H9 (cell line): ENCODE data around the gene ZNRF2. TPM values are rescaled to one million over a fixed set of nuclear protein-coding genes. Genes with fewer than 3 reads are reported as not detected.

Source experiments
- DNase-seq: peaks from one replicate; pipeline ENCODE4 v3.0.0-alpha.2; 2017
- H2AFZ ChIP-seq: one replicate; pipeline ENCODE4 v1.6.1; 2013; ENCODE audit warnings: mild to moderate bottlenecking, low read length, control low read depth, moderate library complexity
- H2AK5ac ChIP-seq: 2 replicates; pipeline ENCODE4 v1.6.1; 2013; ENCODE audit warnings: low read length, control low read depth, mixed read lengths; ENCODE audit not compliant: insufficient read length
- H2BK120ac ChIP-seq: one replicate; pipeline ENCODE4 v1.6.1; 2013; ENCODE audit warnings: low read depth, mild to moderate bottlenecking, low read length, control low read depth, inconsistent platforms; ENCODE audit not compliant: poor library complexity, severe bottlenecking
- H2BK12ac ChIP-seq: 2 replicates; pipeline ENCODE4 v1.6.1; 2013; ENCODE audit warnings: low read length, control low read depth, mixed read lengths, low read depth; ENCODE audit not compliant: insufficient read length
- H2BK15ac ChIP-seq: 2 replicates; pipeline ENCODE4 v1.6.1; 2013; ENCODE audit warnings: low read depth, low read length, control low read depth
- H2BK20ac ChIP-seq: one replicate; pipeline ENCODE4 v1.6.1; 2013; ENCODE audit warnings: low read depth, mild to moderate bottlenecking, low read length, control low read depth, inconsistent platforms; ENCODE audit not compliant: poor library complexity, severe bottlenecking
- H2BK5ac ChIP-seq: 2 replicates; pipeline ENCODE4 v1.6.1; 2013; ENCODE audit warnings: low read length, control low read depth, mixed read lengths; ENCODE audit not compliant: insufficient read length
- H3K14ac ChIP-seq: 2 replicates; pipeline ENCODE4 v1.6.1; 2013; ENCODE audit warnings: low read length, control low read depth; ENCODE audit not compliant: insufficient read depth
- H3K18ac ChIP-seq: 2 replicates; pipeline ENCODE4 v1.6.1; 2013; ENCODE audit warnings: low read depth, mild to moderate bottlenecking, mixed read lengths, low read length, control low read depth; ENCODE audit not compliant: insufficient read length
- H3K23ac ChIP-seq: 2 replicates; pipeline ENCODE4 v1.6.1; 2013; ENCODE audit warnings: low read length, control low read depth, mixed read lengths, low read depth; ENCODE audit not compliant: insufficient read length
- H3K23me2 ChIP-seq: 2 replicates; pipeline ENCODE4 v1.6.1; 2013; ENCODE audit warnings: low read depth, mild to moderate bottlenecking, mixed read lengths, low read length, control low read depth; ENCODE audit not compliant: insufficient read length, poor library complexity, severe bottlenecking
- H3K27ac ChIP-seq: 2 replicates; pipeline ENCODE4 v1.5.1; 2013; ENCODE audit warnings: low read length, control low read depth, mixed read lengths, low read depth; ENCODE audit not compliant: insufficient read length
- H3K27me3 ChIP-seq: 2 replicates; pipeline ENCODE4 v1.6.1; 2013; ENCODE audit warnings: low read length, control low read depth, inconsistent platforms; ENCODE audit not compliant: insufficient read depth
- H3K4ac ChIP-seq: 2 replicates; pipeline ENCODE4 v1.6.1; 2013; ENCODE audit warnings: low read depth, mild to moderate bottlenecking, control low read depth, inconsistent platforms, low read length, moderate library complexity
- H3K4me1 ChIP-seq: 2 replicates; pipeline ENCODE4 v1.6.1; 2013; ENCODE audit warnings: low read length, control low read depth, inconsistent platforms; ENCODE audit not compliant: insufficient read depth
- H3K4me2 ChIP-seq: 2 replicates; pipeline ENCODE4 v1.6.1; 2013; ENCODE audit warnings: low read length, control low read depth, mixed read lengths; ENCODE audit not compliant: insufficient read length, insufficient read depth
- H3K56ac ChIP-seq: 2 replicates; pipeline ENCODE4 v1.6.1; 2013; ENCODE audit warnings: low read depth, mild to moderate bottlenecking, mixed read lengths, low read length, control low read depth; ENCODE audit not compliant: insufficient read length
- H3K79me1 ChIP-seq: 2 replicates; pipeline ENCODE4 v1.6.1; 2013; ENCODE audit warnings: low read depth, mild to moderate bottlenecking, moderate library complexity, low read length, control low read depth, inconsistent platforms; ENCODE audit not compliant: insufficient read depth, poor library complexity, severe bottlenecking
- H3K79me2 ChIP-seq: 2 replicates; pipeline ENCODE4 v1.6.1; 2013; ENCODE audit warnings: low read length, control low read depth, inconsistent platforms; ENCODE audit not compliant: insufficient read depth
- H3K9ac ChIP-seq: 2 replicates; pipeline ENCODE4 v1.6.1; 2013; ENCODE audit warnings: low read length, control low read depth, mixed read lengths; ENCODE audit not compliant: insufficient read length; ENCODE audit errors: extremely low read depth
- H3K9me3 ChIP-seq: one replicate; pipeline ENCODE4 v1.6.1; 2013; ENCODE audit warnings: low read depth, low read length, inconsistent platforms; ENCODE audit not compliant: control insufficient read depth
- H3T11ph ChIP-seq: one replicate; pipeline ENCODE4 v1.6.1; 2013; ENCODE audit warnings: mild to moderate bottlenecking, low read length, control low read depth, inconsistent platforms
- H4K20me1 ChIP-seq: one replicate; pipeline ENCODE4 v1.6.1; 2013; ENCODE audit not compliant: control insufficient read depth, insufficient read length, insufficient read depth
- H4K5ac ChIP-seq: 2 replicates; pipeline ENCODE4 v1.6.1; 2013; ENCODE audit warnings: low read depth, mild to moderate bottlenecking, mixed read lengths, low read length, control low read depth; ENCODE audit not compliant: insufficient read length
- H4K8ac ChIP-seq: replicated peaks from 2 replicates; pipeline ENCODE4 v1.6.1; 2013; ENCODE audit warnings: low read length, control low read depth, mixed read lengths, low read depth; ENCODE audit not compliant: insufficient read length
- H4K91ac ChIP-seq: 2 replicates; pipeline ENCODE4 v1.6.1; 2013; ENCODE audit warnings: low read depth, mild to moderate bottlenecking, moderate library complexity, mixed read lengths, low read length, control low read depth; ENCODE audit not compliant: insufficient read length
- H3K27ac Mint-ChIP-seq, 3 experiments: 2 replicates in 2 of 3; 3 replicates in 1 of 3; pipeline ENCODE4 v1.8.0; 2020 to 2021; ENCODE audit warnings: mixed read lengths in 3 of 3, mild to moderate bottlenecking in 1 of 3, moderate library complexity in 1 of 3
- H3K27me3 Mint-ChIP-seq: 2 replicates; pipeline ENCODE4 v1.8.0; 2021; ENCODE audit warnings: low read depth, mild to moderate bottlenecking, moderate library complexity, mixed read lengths
- H3K36me3 Mint-ChIP-seq, 3 experiments: 2 replicates in 2 of 3; 3 replicates in 1 of 3; pipeline ENCODE4 v1.8.0; 2020 to 2021; ENCODE audit warnings: low read depth in 3 of 3, mixed read lengths in 3 of 3; ENCODE audit not compliant: insufficient read depth in 1 of 3
- H3K4me1 Mint-ChIP-seq, 2 experiments: 2 replicates each; pipeline ENCODE4 v1.8.0; 2020; ENCODE audit warnings: mixed read lengths in 2 of 2
- H3K4me3 Mint-ChIP-seq, 2 experiments: 2 replicates in 1 of 2; 3 replicates in 1 of 2; pipeline ENCODE4 v1.8.0; 2020 to 2021; ENCODE audit warnings: mild to moderate bottlenecking in 2 of 2, mixed read lengths in 2 of 2, moderate library complexity in 1 of 2
- H3K9me3 Mint-ChIP-seq, 2 experiments: 2 replicates in 1 of 2; 3 replicates in 1 of 2; pipeline ENCODE4 v1.8.0; 2020; ENCODE audit warnings: mild to moderate bottlenecking in 2 of 2, mixed read lengths in 2 of 2, moderate library complexity in 1 of 2
- CTCF ChIP-seq: fragments of 200-600 bp; sonication (generic); conservative IDR thresholded peaks from 3 replicates; pipeline ENCODE4 v1.8.0; 2021; ENCODE audit warnings: antibody characterized with exemption, mild to moderate bottlenecking
- WGBS: extraction: QIAGEN DNeasy Blood & Tissue Kit; methylation state at CpG from one replicate; pipeline ENCODE4 v1.1.7; 2013; ENCODE audit warnings: missing lambda C conversion rate, low lambda C conversion rate, mixed read lengths; ENCODE audit not compliant: insufficient read length; ENCODE audit errors: extremely low coverage; 5-methylcytosine and 5-hydroxymethylcytosine counted together
- total RNA-seq: library from RNA; stranded (reverse); gene quantifications from 2 replicates; pipeline ENCODE4 v1.2.1, GENCODE V29; 2021

The ZNRF2 gene
- total RNA-seq, 1 experiment from 2014 or later, result 16.5 TPM

- no peaks in the 10 kb centered on the region for H3K36me3 Mint-ChIP-seq
Measured at GRCh38 chr7:30260246-30260768, 24.1 kb upstream of the ZNRF2 start.

More at GRCh38 chr7:30260246-30260768, 24.1 kb upstream of the ZNRF2 start:
- no peaks in the 10 kb centered on the region for H3K79me2 ChIP-seq
- H4K91ac ChIP-seq, result no peak overlapping the region
- H2BK20ac ChIP-seq, result no peak overlapping the region
- H2AFZ ChIP-seq, result no peak overlapping the region
- no peak overlapping the region for H4K5ac ChIP-seq
- no peaks in the 10 kb centered on the region for H3K79me1 ChIP-seq
- no peak for DNase-seq
- no peak overlapping the region for H4K8ac ChIP-seq
- H2BK5ac ChIP-seq, result no peak overlapping the region
- H3K14ac ChIP-seq, result no peak overlapping the region
- H3T11ph ChIP-seq, result no peak overlapping the region
- no peak overlapping the region for H3K18ac ChIP-seq
- H3K9me3 ChIP-seq, result no peaks in the 10 kb centered on the region
- Mint-ChIP-seq H3K4me1 (peaks cover 5 to 6% of the 10 kb centered on the region in 2 experiments; a peak in 2 of 4 replicates), H3K27ac (no peak overlapping the region), H3K9me3 (no peaks in the 10 kb centered on the region), H3K27me3 (peaks cover under 1% of the 10 kb centered on the region; the same call in 1 of the 2 replicates), H3K4me3 (no peak overlapping the region)
- H2BK12ac ChIP-seq, result no peak overlapping the region
- H2BK15ac ChIP-seq, result no peak overlapping the region
- H3K23ac ChIP-seq, result no peak overlapping the region
- no peaks in the 10 kb centered on the region for H3K27me3 ChIP-seq
- H4K20me1 ChIP-seq, result no peaks in the 10 kb centered on the region
- no peak overlapping the region for H2AK5ac ChIP-seq
- no peaks in the 10 kb centered on the region for H3K4me1 ChIP-seq
- no peaks in the 10 kb centered on the region for H3K23me2 ChIP-seq
- H3K4me2 ChIP-seq, result no peak overlapping the region
- no CpG with 5 or more reads among the region's 1 CpG for WGBS
- H3K27ac ChIP-seq, result no peak overlapping the region
- H3K4ac ChIP-seq, result no peak overlapping the region
- TF ChIP-seq CTCF, result no peak
- no peak overlapping the region for H3K9ac ChIP-seq
- H3K56ac ChIP-seq, result no peak overlapping the region
- no peak overlapping the region for H2BK120ac ChIP-seq
